Activated T-helper 9 cell treated with anti-CD3 and anti-CD28 coated beads, Interleukin-2, amount 50 U/mL, for 16 hours (primary cell): ENCODE measurements around the gene DNAJC15.
"Not testable (repeated sequence)": the region's sequence is repeated elsewhere in the genome, so short reads cannot be mapped to it uniquely, and the experiment has no call there.

Experiments used
- DNase-seq: peaks from one replicate; pipeline ENCODE4 v3.0.0-alpha.2; 2020; ENCODE audit warnings: low read depth

The DNAJC15 gene

DNA sequence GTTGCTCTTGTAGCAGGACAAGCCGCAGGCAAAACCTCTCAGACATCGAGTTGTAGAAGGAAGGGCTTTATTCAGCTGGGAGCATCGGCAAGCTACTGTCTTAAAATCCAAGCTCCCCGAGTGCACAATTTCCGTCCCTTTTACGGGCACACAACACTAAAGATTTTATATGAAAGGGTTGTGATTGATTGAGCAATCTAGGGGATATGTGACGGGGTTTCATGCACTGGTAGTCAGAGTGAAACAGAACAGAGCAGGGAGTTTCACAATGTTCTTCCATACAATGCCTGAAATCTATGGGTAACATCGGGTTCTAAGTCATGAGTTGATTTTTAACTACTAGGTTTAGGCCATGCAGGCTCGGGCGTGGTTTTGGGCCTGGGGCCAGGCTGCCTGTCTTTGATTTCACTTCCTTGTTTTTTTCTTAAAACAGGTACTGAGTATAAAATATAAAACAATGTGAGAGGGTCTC lies 22.0 kb downstream of the DNAJC15 start:
- DNase-seq = not testable (repeated sequence)

DNA sequence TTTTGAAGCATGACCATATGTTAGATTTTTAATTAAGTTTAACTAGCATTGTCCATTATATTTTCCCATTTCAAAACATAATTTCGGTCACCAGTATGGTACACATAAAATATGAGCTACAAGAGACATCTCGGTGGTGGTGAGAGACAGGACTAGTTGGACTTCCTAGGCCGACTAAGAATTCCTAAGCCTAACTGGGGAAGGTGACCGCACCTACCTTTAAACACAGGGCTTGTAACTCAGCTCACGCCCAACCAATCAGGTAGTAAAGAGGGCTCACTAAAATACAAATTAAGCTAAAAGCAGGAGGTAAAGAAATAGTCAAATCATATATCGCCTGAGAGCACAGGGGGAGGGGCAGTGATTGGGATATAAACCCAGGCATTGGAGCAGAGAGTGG lies 22.9 kb downstream of the DNAJC15 start:
- no peak for DNase-seq

DNA sequence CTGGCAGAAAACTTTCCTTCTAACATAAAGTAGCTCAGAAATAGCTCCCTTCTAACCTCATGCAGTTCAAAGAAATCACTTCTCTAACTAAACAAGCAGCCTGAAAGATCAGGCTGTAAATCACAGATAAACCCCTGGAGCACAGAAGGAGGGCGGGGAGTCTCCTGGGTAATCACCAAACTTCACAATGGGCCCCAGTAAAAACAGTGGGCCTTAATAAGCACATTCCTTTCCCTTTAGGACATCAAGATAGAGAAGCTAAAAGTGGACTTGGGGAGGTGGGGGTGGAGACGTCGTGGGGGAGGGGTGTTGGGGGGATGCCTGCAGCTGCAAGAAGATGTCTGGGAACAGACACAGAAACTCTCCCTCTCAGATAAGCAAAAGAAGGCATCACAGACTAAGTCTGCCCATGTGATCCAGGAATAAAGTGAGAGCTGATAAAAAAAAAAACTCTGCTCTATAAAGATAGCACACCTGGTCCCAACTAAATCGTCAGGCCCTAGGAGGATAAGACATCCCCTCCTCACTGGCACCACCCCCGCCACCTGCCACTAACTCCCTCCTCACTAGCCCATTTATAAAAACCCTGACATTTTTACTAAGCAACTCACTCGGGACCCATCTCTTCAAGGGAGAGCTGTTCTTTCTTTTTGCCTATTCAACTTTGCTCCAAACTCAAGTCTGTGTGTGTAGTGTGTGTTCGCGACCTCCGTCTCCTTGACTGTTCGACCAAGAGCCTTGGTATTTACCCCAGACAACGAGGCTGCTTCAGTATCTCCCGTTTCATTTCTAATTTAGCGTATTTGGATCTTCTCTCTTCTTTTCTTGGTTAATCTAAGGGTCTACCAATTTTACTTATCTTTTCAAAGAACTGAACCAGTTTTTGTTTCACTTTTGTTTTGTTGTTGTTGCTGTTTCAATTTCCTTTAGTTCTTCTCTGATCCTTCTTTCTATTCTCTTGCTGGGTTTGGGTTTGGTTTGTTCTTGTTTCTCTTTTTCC lies 31.7 kb downstream of the DNAJC15 start:
- no peak for DNase-seq

GRCh38 chr13:43057653-43058317 lies 34.4 kb downstream of the DNAJC15 start:
- no peak for DNase-seq

DNA sequence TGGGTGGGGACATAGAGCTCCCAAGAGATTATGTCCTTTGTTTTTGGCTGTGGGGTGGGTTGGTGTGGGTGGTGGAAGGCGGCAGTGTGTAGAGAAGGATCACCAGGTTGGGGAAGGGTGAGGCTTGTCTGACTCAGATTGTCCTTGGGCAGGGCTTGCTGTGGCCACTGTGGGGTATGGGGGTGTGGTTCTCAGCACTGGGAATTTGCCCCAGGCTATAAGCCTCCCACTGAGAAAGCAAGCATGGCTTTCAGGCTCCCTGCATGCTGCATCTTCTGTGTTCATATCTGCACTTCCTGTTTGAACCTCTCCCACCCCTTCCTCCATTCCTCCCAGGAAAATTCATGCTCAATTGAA lies 34.9 kb downstream of the DNAJC15 start:
- DNase-seq = no peak

DNA sequence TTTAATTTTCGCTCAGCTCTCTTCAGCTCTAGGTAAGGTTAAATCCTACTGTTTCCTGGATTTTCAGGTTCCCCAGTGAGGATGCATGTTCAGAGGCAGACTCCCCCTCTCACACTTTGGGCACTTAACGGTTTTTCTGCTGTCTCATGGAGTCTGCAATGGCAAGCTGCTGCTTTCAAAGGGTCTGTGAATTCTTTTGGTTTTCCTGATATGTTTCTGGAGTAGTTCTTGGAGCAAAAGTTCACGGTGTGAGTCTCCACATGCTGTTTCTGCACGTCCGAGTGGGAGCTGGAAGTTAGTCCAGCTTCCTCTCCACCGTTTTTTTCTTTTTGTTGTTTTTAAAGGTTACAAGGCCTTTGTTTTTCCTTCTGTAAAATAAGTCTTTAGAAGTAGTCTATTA lies 35.4 kb downstream of the DNAJC15 start:
- DNase-seq = no peak

DNA sequence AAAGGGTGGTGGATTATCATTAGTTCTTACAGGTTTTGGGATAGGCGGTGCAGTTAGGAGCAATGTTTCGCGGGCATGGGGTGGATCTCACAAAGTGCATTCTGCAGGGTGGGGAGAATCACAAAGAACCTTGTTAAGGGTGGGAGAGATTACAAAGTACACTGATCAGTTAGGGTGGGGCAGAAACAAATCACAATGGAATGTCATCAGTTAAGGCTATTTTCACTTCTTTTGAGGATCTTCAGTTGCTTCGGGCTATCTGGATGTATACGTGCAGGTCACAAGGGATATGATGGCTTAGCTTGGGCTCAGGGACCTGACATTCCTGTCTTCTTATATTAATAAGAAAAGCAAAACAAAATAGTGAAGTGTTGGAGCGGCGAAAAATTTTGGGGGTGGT lies 36.4 kb downstream of the DNAJC15 start:
- DNase-seq = not testable (repeated sequence)

DNA sequence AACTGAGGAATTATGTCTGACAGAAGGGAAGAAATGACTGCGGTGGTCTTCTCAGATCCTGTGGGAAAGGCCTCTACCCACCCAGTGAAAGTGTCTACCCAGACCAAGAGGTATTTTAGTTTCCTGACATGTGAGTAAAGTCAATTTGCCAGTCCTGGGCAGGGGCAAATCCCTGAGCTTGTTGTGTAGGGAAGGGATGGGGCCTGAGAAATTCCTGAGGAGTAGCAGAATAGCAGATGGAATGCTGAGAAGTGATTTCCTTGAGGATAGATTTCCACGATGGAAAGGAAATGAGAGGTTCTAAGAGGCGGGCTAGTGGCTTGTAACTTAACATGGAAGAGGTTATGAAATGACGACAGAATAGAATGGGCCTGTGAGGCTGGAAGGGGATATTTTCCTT lies 37.4 kb downstream of the DNAJC15 start:
- not testable (repeated sequence) for DNase-seq

GRCh38 chr13:43061496-43062280 lies 38.3 kb downstream of the DNAJC15 start:
- DNase-seq = no peak

DNA sequence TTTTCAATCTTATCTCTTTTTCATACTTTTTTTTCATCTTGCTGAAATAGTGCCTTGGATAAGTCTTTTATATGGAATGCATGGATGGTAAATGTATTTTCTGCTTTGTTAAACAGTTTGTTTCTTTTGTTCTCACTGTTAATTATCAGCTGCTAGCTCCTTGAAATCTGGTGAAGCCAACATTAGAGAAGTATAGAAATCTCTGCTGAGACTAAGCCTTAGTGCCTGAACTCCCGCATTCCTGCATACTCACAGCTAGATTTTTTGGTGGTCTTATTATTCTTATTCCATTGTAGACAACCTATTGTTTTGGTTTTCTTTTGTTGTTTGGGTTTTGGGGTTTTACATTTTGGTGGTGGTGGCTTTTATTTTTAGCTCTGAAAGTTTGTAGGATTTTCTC lies 48.4 kb downstream of the DNAJC15 start:
- no peak for DNase-seq

DNA sequence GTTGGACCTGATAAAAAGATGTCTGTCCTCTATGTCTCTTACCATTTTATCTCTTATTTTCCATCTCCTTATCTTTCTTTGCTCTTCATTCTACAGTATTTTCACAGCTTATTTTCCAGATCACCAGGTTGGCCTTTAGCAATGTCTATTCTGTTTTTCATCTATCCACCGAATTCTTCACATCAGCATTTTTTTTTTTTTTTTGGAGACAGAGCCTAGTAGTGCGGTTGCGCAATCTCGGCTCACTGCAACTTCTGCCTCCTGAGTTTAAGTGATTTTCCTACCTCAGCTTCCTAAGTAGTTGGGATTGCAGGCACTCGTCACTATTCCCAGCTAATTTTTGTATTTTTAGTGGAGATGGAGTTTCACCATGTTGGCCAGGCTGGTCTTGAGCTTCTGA lies 49.0 kb downstream of the DNAJC15 start:
- no peak for DNase-seq

- DNase-seq = no peak
Observed at GRCh38 chr13:43074824-43075510, 51.6 kb downstream of the DNAJC15 start.

GRCh38 chr13:43075511-43075902 lies 52.1 kb downstream of the DNAJC15 start:
- not testable (repeated sequence) for DNase-seq

GRCh38 chr13:43077046-43077445 lies 53.7 kb downstream of the DNAJC15 start:
- no peak for DNase-seq

DNA sequence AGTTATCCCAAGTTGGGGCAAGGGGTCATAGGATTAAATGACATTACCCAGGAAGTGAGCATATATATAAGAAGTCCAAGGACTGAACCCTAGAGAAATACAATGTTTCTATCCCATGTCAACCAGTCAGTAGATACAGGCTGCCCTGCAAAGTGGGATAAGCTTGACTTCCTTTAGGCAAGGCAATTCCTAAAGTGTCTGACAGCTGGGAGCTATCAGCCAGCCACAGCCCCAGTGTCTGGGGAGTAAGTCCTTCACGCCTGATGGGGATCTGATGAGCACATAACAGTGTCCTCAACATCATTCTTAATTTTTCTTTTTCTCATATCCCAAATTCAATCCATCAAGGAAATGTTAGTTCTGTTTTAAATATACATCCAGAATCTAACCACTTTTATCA lies 54.1 kb downstream of the DNAJC15 start:
- no peak for DNase-seq

DNA sequence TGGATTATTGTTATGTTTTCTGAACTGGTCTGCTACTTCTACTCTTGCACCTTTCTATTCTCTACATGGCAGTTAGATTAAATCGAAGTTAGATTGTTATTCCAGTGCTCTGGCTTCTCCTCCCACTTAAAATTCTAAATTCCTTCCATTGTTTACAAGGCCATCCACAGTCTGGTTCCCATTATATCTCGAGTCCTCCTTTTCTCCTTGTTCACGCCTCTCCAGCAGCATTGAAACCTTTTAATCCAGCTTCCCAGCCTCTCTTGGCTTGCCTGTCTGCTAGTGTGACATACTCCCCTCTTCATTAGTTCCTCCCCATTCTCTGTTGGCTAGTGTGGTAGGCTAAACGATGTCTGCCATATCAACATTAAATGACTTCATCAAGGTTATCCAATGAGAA lies 54.5 kb downstream of the DNAJC15 start:
- no peak for DNase-seq

DNA sequence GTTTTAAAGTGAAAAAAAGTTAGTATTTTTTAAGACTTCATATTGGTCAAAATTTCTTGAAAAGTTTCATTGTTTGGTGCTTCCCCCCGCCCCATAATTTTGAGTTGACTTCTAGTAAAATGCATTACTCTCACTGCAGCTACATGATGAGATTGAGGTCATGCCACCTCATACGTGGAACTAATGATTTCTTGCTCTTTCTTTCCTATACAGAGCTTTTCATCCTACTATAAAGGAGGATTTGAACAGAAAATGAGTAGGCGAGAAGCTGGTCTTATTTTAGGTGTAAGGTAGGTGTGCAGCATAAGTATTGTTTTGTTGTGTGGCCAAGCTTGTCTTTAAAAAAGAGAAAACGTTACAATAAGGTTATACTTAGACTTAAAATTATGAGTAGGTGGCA lies 55.0 kb downstream of the DNAJC15 start:
- DNase-seq = no peak

GRCh38 chr13:43079392-43079931 lies 56.1 kb downstream of the DNAJC15 start:
- no peak for DNase-seq

GRCh38 chr13:43080199-43080598 lies 56.8 kb downstream of the DNAJC15 start:
- no peak for DNase-seq

DNA sequence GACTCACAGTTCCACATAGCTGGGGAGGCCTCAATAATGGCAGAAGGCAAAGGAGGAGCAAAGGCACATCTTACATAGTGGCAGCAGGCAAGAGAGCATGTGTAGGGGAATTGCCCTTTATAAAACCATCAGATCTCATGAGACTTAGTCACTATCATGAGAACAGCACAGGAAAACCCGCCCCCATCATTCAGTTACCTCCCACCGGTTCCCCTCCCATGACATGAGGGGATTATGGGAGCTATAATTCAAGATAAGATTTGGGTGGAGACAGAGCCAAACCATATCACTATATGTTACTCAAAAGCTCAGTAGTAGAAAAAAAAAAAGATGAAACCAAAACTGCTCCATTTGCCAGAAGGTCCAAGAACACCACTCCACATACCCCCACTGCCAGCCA lies 58.5 kb downstream of the DNAJC15 start:
- DNase-seq = no peak

DNA sequence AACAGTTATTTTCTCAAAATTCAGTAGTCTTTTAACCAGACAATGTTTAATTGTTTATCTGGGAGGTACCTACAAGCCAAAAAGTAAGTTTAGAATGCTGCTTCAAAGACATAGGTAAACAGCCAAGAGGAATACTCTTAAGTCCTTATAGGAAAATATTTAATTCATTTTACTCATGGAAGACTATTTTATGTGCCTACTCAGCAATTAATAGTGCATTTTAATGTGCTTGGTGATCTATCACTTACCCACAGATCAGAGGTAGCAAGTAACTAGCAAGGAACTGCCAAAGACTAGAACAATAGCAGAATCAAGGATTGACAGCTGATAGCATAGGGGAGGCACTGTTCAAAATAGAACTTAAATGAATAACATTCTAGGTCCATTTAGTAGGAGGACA lies 60.4 kb downstream of the DNAJC15 start:
- no peak for DNase-seq

GRCh38 chr13:43085545-43085944 lies 62.2 kb downstream of the DNAJC15 start:
- no peak for DNase-seq
